Body of pancreas (tissue), 4 donors: ENCODE measurements around the gene SMAGP. TPM values are rescaled to one million over a fixed set of nuclear protein-coding genes. Genes with fewer than 3 reads are reported as not detected.
A peak's percentile ranks its signal among the peaks of the same experiment; 100 is the strongest.
"Not testable (repeated sequence)": the region's sequence is repeated elsewhere in the genome, so short reads cannot be mapped to it uniquely, and the experiment has no call there.

ENCODE experiments used
- ATAC-seq: fragments of 150-250 bp; one replicate; pipeline ENCODE4 v1.9.1; 2016
- DNase-seq, 4 donors: peaks; one replicate each; pipeline ENCODE4 v3.0.0-alpha.2; 2019
- H3K27ac ChIP-seq, 4 donors: fragments of 200-600 bp; sonication (generic); 1 replicate in 3 of 4; 2 replicates in 1 of 4; pipeline versions ENCODE4 v1.5.1 to v1.6.1; 2016 to 2019; ENCODE audit warnings: mild to moderate bottlenecking in 1 of 4, mixed read lengths in 1 of 4, moderate library complexity in 1 of 4
- H3K27me3 ChIP-seq, 2 donors: fragments of 200-600 bp; sonication (generic); one replicate each; pipeline ENCODE4 v1.6.0; 2016; ENCODE audit warnings: mild to moderate bottlenecking in 1 of 2
- H3K36me3 ChIP-seq, 2 donors: fragments of 200-600 bp; sonication (generic); replicated peaks in 1 of 2; 2 replicates each; pipeline ENCODE4 v1.5.1; 2016; ENCODE audit warnings: low read depth in 2 of 2; ENCODE audit not compliant: insufficient read depth in 1 of 2
- H3K4me1 ChIP-seq: fragments of 200-600 bp; sonication (generic); one replicate; pipeline ENCODE4 v1.6.0; 2016
- H3K4me3 ChIP-seq, 2 donors: fragments of 200-600 bp; sonication (generic); 1 replicate in 1 of 2; 2 replicates in 1 of 2; pipeline ENCODE4 v1.5.1; 2016 to 2019
- H3K9me3 ChIP-seq, 3 donors: fragments of 200-600 bp; sonication (generic); 1 replicate in 2 of 3; 2 replicates in 1 of 3; pipeline ENCODE4 v1.5.1; 2016
- POLR2A ChIP-seq, 3 donors: fragments of 450-650 bp; IDR thresholded peaks; one replicate each; pipeline ENCODE4 v1.6.1; 2016; ENCODE audit warnings: antibody characterized with exemption in 3 of 3, mild to moderate bottlenecking in 2 of 3
- WGBS, 2 donors: methylation state at CpG; one replicate each; pipeline ENCODE4 v1.1.5; 2017; 5-methylcytosine and 5-hydroxymethylcytosine counted together
- intact Hi-C: fragments of 100-400 bp; cut with DNase I; formaldehyde crosslinking; loops from one replicate; pipeline ENCODE4 v1.15.1; 2023
- total RNA-seq, 2 donors: library from RNA; depleted of rRNA; stranded (reverse); fragments of >200 nt; gene quantifications; one replicate each; pipeline ENCODE4 v1.1.0, GENCODE V29; 2016
- TF ChIP-seq, protein P1 (sequence below), 7 experiments: fragments of 450-650 bp in 4 of 7; fragments of 200-600 bp in 3 of 7; sonication (generic) in 3 of 7; IDR thresholded peaks; one replicate each; pipeline ENCODE4 v1.5.1; 2016 to 2019; ENCODE audit warnings: antibody characterized with exemption in 7 of 7

Gene SMAGP
- total RNA-seq, 2 donors from 2014 or later, result 7.0 to 8.6 TPM

DNA sequence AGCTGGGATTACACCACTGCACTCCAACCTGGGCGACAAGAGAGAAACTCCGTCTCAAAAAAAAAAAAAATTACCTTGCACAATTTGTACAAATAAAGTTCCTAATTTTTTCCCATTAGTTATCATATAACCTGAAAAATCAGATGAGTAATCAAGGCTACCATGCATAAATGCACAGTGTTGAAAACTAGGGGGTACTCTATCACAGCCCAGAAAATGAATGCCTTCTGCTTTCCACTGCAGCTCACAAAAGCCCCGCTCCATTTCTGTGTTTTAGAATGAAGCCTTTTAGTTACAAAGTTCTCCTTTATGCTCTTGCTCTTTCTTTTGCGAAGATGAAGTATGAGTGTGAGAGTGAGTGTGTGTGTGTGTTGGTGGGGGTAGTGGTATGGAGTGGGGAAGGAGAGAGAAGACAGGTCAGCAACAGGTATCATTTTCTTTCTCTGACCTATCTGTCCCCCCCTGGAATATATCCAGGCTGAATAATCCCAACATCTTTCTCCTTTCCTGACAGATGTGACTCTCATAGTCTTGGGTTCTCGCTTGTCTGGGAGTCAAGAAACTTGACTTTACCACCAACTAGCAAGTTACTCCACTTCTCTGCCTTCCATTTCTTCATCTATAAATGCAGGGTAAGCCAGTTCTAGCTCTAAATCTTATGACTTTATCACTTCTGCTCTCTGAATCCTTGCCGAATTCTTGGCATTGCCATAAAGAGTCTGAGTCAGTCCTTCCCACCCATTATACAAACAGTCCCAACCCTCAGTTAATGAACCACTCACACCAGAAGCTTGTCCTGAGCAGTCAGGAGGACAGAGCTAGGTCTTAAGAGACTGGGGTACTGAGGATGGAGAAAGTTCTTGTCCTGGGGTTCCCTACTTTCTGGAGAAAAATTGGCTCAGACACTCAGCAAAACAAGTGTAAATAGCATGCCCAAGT lies 37.7 kb upstream of the SMAGP start:
- Histone ChIP-seq H3K9me3 (no peaks in the 10 kb centered on the region), H3K27ac (no peak overlapping the region), H3K4me1 (no peaks in the 10 kb centered on the region), H3K36me3 (no peaks in the 10 kb centered on the region), H3K4me3 (no peak overlapping the region), H3K27me3 (no peaks in the 10 kb centered on the region)
- DNase-seq, result peak in 1 of 4 donors; percentile 25
- 73 to 78% methylated on average over 6 of the region's 6 CpGs for WGBS, 2 donors
- no peak for TF ChIP-seq POLR2A (IDR thresholded peaks at IDR 0.05)
- TF ChIP-seq, protein P1, sequence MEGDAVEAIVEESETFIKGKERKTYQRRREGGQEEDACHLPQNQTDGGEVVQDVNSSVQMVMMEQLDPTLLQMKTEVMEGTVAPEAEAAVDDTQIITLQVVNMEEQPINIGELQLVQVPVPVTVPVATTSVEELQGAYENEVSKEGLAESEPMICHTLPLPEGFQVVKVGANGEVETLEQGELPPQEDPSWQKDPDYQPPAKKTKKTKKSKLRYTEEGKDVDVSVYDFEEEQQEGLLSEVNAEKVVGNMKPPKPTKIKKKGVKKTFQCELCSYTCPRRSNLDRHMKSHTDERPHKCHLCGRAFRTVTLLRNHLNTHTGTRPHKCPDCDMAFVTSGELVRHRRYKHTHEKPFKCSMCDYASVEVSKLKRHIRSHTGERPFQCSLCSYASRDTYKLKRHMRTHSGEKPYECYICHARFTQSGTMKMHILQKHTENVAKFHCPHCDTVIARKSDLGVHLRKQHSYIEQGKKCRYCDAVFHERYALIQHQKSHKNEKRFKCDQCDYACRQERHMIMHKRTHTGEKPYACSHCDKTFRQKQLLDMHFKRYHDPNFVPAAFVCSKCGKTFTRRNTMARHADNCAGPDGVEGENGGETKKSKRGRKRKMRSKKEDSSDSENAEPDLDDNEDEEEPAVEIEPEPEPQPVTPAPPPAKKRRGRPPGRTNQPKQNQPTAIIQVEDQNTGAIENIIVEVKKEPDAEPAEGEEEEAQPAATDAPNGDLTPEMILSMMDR (IDR thresholded peaks at IDR 0.05), result no peak
- intact Hi-C loops, result no loop called here
- ATAC-seq, result no peak

DNA sequence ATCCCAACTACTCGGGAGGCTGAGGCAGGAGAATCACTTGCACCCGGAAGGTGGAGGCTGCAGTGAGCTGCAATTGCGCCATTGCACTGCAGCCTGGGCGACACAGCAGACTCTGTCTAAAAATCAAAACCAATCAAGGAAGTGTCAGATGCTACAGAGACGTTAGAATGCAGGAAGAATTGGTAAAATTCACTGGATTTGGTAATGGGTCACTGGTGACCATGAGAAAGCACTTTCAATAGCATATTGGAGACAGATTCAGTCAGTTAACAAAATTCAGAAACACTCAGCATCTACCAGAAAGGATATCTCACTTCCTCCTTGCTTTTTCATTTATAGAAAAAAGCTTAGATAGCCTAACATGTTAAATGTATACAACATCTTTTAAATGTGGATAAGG lies 36.3 kb upstream of the SMAGP start:
- H3K4me1 ChIP-seq, result no peaks in the 10 kb centered on the region
- no peaks in the 10 kb centered on the region for H3K27me3 ChIP-seq
- intact Hi-C loops, result no loop called here
- no peak overlapping the region for H3K27ac ChIP-seq
- ATAC-seq (no peak), DNase-seq (no peak)
- no peak overlapping the region for H3K4me3 ChIP-seq
- H3K36me3 ChIP-seq, result no peaks in the 10 kb centered on the region
- no peaks in the 10 kb centered on the region for H3K9me3 ChIP-seq
- no peak for TF ChIP-seq POLR2A (IDR thresholded peaks at IDR 0.05)
- TF ChIP-seq, protein P1 (IDR thresholded peaks at IDR 0.05), result no peak
- WGBS, 2 donors, result 72 to 92% methylated on average over 5 of the region's 5 CpGs

DNA sequence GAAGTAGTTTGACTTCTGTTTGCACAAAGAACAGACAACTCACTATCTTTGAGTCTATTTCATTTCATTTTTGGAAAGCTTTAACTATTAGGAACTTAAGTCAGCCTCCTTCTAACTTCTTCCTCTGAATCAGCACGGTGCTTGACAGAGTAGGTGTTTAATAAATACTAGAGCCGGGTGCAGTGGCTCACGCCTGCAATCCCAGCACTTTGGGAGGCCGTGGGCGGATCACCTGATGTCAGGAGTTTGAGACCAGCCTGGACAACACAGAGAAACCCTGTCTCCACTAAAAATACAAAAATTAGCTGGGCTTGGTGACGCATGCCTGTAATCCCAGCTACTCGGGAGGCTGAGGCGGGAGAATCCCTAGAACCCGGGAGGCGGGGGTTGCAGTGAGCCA lies 30.6 kb upstream of the SMAGP start:
- WGBS, 2 donors, result 93% methylated on average over 10 of the region's 10 CpGs
- H3K27ac ChIP-seq, intact Hi-C loops, ATAC-seq, DNase-seq, H3K36me3 ChIP-seq, H3K27me3 ChIP-seq, H3K4me3 ChIP-seq, H3K4me1 ChIP-seq, H3K9me3 ChIP-seq: not testable (repeated sequence)

DNA sequence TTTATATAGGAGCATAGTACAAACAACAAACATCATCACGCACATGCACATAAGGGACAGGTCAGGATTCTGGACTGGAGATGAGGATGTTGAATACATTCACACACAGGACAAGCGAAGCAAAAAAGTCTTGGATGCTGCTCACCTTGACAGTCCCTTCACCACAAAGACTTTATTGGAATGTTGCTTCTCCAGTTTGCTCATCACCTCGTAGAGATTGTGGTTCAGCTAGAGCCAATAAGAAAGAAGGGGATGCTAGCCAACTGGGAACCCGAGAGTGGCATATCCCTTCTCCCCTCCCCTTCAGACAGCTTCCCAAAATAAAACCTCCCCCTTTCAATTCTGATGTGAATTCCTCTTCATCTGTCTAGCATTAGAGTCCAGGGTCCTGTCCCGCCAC lies 25.4 kb upstream of the SMAGP start:
- H3K27ac ChIP-seq, result no peak overlapping the region
- ATAC-seq, result no peak
- TF ChIP-seq, protein P1 (IDR thresholded peaks at IDR 0.05), result no peak
- no peak for TF ChIP-seq POLR2A (IDR thresholded peaks at IDR 0.05)
- H3K36me3 ChIP-seq, result no peaks in the 10 kb centered on the region
- no peak for DNase-seq
- WGBS, 2 donors, result 80 to 87% methylated on average over 5 of the region's 5 CpGs
- H3K9me3 ChIP-seq, result no peaks in the 10 kb centered on the region
- no peaks in the 10 kb centered on the region for H3K27me3 ChIP-seq
- H3K4me3 ChIP-seq, result no peak overlapping the region
- no peaks in the 10 kb centered on the region for H3K4me1 ChIP-seq
- intact Hi-C loops, result no loop called here

DNA sequence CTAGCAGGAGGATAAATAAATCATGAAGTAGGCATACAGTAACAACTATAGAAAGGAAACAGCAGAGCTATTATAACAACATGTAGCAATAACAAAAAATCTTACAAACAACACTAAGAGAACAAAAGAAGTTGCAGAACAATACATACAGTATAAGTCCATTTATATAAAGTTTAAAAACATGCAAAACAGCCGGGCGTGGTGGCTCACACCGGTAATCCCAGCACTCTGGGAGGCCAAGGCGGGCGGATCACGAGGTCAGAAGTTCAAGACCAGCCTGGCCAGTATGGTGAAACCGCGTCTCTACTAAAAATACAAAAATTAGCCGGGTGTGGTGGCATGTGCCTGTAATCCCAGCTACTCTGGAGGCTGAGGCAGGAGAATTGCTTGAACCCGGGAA lies 23.9 kb upstream of the SMAGP start:
- H3K9me3 ChIP-seq, H3K4me1 ChIP-seq, H3K27ac ChIP-seq, H3K27me3 ChIP-seq, H3K4me3 ChIP-seq, DNase-seq, ATAC-seq, intact Hi-C loops, H3K36me3 ChIP-seq: not testable (repeated sequence)
- WGBS, 2 donors, result 86 to 87% methylated on average over 10 of the region's 10 CpGs

DNA sequence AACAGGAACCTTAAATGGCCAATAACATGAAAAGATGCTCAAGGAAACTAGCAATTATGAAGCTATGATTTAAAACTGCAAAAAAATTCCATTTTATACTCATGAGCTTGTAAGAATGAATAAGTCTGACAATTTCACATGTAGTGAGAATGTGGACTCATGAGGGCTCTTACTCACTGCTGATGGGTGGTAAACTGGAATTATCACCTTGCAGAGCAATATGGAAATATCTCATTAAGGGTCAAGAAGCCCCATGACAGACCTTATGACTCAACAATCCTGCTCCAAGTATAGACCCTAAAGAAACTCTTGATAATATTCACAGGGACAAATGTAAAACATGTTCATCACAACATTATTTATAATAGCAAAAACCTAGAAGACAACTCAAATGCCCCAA lies 23.5 kb upstream of the SMAGP start:
- intact Hi-C loops, result no loop called here
- Histone ChIP-seq H3K9me3 (no peaks in the 10 kb centered on the region), H3K4me1 (no peaks in the 10 kb centered on the region), H3K27ac (no peak overlapping the region), H3K27me3 (no peaks in the 10 kb centered on the region), H3K4me3 (no peak overlapping the region), H3K36me3 (no peaks in the 10 kb centered on the region)
- TF ChIP-seq, protein P1 (IDR thresholded peaks at IDR 0.05), result no peak
- TF ChIP-seq POLR2A (IDR thresholded peaks at IDR 0.05), result no peak
- DNase-seq, result no peak
- no peak for ATAC-seq

DNA sequence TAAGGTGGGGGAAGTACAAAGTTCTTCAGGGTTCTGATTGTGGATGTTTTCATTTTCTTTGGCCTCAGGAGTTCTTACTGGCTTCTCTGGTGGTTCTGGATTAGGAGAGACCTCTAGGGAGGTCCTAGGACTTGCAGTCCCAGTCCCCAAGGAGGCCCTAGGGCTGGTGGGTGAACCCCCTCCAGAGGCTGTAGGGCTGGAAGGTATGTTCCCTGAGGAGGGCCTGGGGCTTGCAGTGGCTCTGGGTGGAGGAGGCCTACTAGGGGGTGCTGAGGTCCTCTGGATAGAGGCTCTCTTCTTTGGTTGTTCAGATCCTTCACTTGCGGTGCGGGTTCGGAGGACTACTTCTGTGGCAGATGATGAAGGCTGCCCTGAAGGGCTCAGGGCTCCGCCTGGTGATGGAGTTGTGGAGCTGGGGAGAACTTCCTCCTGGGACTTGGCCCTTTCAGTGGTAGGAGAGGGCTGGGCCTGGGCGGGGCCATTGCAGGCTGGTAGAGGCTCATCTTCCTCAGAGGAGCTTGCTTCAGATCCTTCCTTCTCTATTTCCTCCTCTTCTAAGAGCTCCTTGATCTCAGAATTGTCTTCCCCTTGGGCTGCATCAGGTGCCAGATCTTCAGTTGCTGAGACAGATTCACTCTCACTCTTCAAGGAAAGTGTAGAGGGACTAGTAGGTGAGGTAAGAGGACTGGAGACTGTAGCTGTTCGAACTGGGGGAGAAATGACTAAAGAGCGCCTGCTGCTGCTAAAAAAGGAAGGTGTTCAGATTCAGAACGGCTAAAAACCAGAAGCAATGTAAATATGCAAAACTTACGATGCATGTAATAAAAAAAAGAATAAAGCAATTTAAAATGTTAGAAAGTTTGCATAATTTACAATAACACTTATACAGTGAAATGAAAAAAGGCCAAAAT lies 21.6 kb upstream of the SMAGP start:
- H3K9me3 ChIP-seq, ATAC-seq, H3K4me3 ChIP-seq, intact Hi-C loops, H3K4me1 ChIP-seq, H3K36me3 ChIP-seq, H3K27me3 ChIP-seq, H3K27ac ChIP-seq: not testable (repeated sequence)
- DNase-seq, result peak in 2 of 4 donors; percentile 13 to 41
- 70 to 74% methylated on average over 6 to 9 of the region's 9 CpGs for WGBS, 2 donors
